HFFc6 (cell line): ENCODE data around the gene ANGPTL8. TPM values are rescaled to one million over a fixed set of nuclear protein-coding genes. Genes with fewer than 3 reads are reported as not detected.

Experiments used
- DNase-seq: peaks from one replicate; pipeline ENCODE4 v3.0.0-alpha.2; 2018
- H3K27ac Mint-ChIP-seq: 2 replicates; pipeline ENCODE4 v1.8.0; 2020; ENCODE audit warnings: mild to moderate bottlenecking, mixed read lengths
- H3K27me3 Mint-ChIP-seq: 2 replicates; pipeline ENCODE4 v1.8.0; 2021; ENCODE audit warnings: mild to moderate bottlenecking, moderate library complexity, mixed read lengths; ENCODE audit not compliant: insufficient read depth
- H3K36me3 Mint-ChIP-seq: 2 replicates; pipeline ENCODE4 v1.8.0; 2021; ENCODE audit warnings: low read depth, mixed read lengths
- H3K4me1 Mint-ChIP-seq: 2 replicates; pipeline ENCODE4 v1.8.0; 2020; ENCODE audit warnings: low read depth, mixed read lengths
- H3K4me3 Mint-ChIP-seq: 2 replicates; pipeline ENCODE4 v1.8.0; 2020; ENCODE audit warnings: mild to moderate bottlenecking, moderate library complexity, mixed read lengths
- H3K9me3 Mint-ChIP-seq: 2 replicates; pipeline ENCODE4 v1.8.0; 2020; ENCODE audit warnings: mild to moderate bottlenecking, mixed read lengths
- CTCF ChIP-seq: fragments of 200-600 bp; sonication (generic); IDR thresholded peaks from 2 replicates; pipeline ENCODE4 v1.5.0; 2021; ENCODE audit warnings: antibody characterized with exemption, mild to moderate bottlenecking
- total RNA-seq, 6 experiments: library from RNA; stranded (reverse); fragmentation: NEBNext Ultra II Directional; extraction: Animal tissue kit (Norgen Biotek cat#: 25700); gene quantifications; 2 replicates in 1 of 6; 3 replicates in 5 of 6; pipeline ENCODE4 v1.2.3, GENCODE V29; 2021

ANGPTL8 gene
- total RNA-seq, 6 experiments from 2014 or later: not detected

GRCh38 chr19:11242025-11242424, 2.6 kb downstream of the ANGPTL8 start:
- Mint-ChIP-seq H3K36me3 (peaks cover 11% of the 10 kb centered on the region), H3K27me3 (no peaks in the 10 kb centered on the region; the same call in 1 of the 2 replicates), H3K9me3 (no peaks in the 10 kb centered on the region), H3K4me3 (no peak overlapping the region), H3K27ac (no peak overlapping the region), H3K4me1 (peaks cover 4% of the 10 kb centered on the region; the same call in 1 of the 2 replicates)
- no peak for TF ChIP-seq CTCF
- DNase-seq: no peak

- no peaks in the 10 kb centered on the region for H3K9me3 Mint-ChIP-seq
- peaks cover 4% of the 10 kb centered on the region; the same call in 1 of the 2 replicates for H3K4me1 Mint-ChIP-seq
- H3K4me3 Mint-ChIP-seq: no peak overlapping the region
- no peak overlapping the region for H3K27ac Mint-ChIP-seq
- DNase-seq: peak; percentile 35
- peaks cover 11% of the 10 kb centered on the region for H3K36me3 Mint-ChIP-seq
- peak; percentile 87 for TF ChIP-seq CTCF
- H3K27me3 Mint-ChIP-seq: no peaks in the 10 kb centered on the region; the same call in 1 of the 2 replicates
Observed at GRCh38 chr19:11242864-11243797, 3.7 kb downstream of the ANGPTL8 start.

- Mint-ChIP-seq H3K27me3 (no peaks in the 10 kb centered on the region; the same call in 1 of the 2 replicates), H3K4me1 (peaks cover 4% of the 10 kb centered on the region; the same call in 1 of the 2 replicates), H3K4me3 (no peak overlapping the region), H3K36me3 (peaks cover 9% of the 10 kb centered on the region), H3K27ac (no peak overlapping the region), H3K9me3 (no peaks in the 10 kb centered on the region)
- no peak for DNase-seq
- no peak for TF ChIP-seq CTCF
Observed at GRCh38 chr19:11243798-11244169, 4.4 kb downstream of the ANGPTL8 start.

- Mint-ChIP-seq H3K9me3 (no peaks in the 10 kb centered on the region), H3K4me3 (no peak overlapping the region), H3K27me3 (no peaks in the 10 kb centered on the region), H3K36me3 (peaks cover 4% of the 10 kb centered on the region), H3K27ac (no peak overlapping the region), H3K4me1 (peaks cover 4% of the 10 kb centered on the region; the same call in 1 of the 2 replicates)
- TF ChIP-seq CTCF: no peak
- no peak for DNase-seq
Observed at GRCh38 chr19:11244846-11245589, 5.6 kb downstream of the ANGPTL8 start.

- Mint-ChIP-seq H3K36me3 (peaks cover 4% of the 10 kb centered on the region), H3K27ac (no peak overlapping the region), H3K27me3 (no peaks in the 10 kb centered on the region), H3K9me3 (no peaks in the 10 kb centered on the region), H3K4me1 (peaks cover 4% of the 10 kb centered on the region; the same call in 1 of the 2 replicates), H3K4me3 (no peak overlapping the region)
- DNase-seq: no peak
- TF ChIP-seq CTCF: no peak
Observed at GRCh38 chr19:11246941-11247340, 7.5 kb downstream of the ANGPTL8 start.
